ENCODE measurements around the gene CAMK1D.
"Not testable (repeated sequence)": the region's sequence is repeated elsewhere in the genome, so short reads cannot be mapped to it uniquely, and the experiment has no call there.

Gene CAMK1D

GRCh38 chr10:12710594-12711349 lies 361.4 kb downstream of the CAMK1D start:
- peak overlapping the region; percentile 59 for H3K27ac Mint-ChIP-seq
- H3K27me3 Mint-ChIP-seq, result no peaks in the 10 kb centered on the region
- H3K4me1 Mint-ChIP-seq (ENCODE audit: low read depth), result peaks cover 15% of the 10 kb centered on the region
- H3K4me3 Mint-ChIP-seq, result no peak overlapping the region
- no peaks in the 10 kb centered on the region for H3K9me3 Mint-ChIP-seq (ENCODE audit: low read depth)
- H3K36me3 Mint-ChIP-seq, result no peaks in the 10 kb centered on the region

DNA sequence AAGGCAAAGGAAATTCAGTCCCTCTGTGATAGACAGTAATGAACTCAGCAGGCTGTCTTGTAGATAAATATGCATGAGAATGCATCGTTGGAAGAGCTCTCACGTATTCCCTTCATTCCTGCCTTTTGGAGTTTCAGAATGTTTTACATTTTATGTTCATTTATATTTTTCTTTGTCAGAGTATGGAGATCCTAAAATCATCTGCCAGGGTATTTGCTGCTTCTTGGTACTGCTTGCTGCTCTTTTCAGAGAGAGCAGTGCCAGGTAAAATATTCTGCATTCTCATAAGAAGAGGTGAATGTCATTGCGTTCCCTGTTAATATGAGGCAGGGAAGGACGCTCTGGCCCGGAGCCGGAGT lies 362.0 kb downstream of the CAMK1D start:
- H3K4me3 Mint-ChIP-seq, result no peak overlapping the region
- no peaks in the 10 kb centered on the region for H3K27me3 Mint-ChIP-seq
- no peaks in the 10 kb centered on the region for H3K36me3 Mint-ChIP-seq
- no peak overlapping the region for H3K27ac Mint-ChIP-seq
- no peaks in the 10 kb centered on the region for H3K9me3 Mint-ChIP-seq (ENCODE audit: low read depth)
- H3K4me1 Mint-ChIP-seq (ENCODE audit: low read depth), result peaks cover 15% of the 10 kb centered on the region

DNA sequence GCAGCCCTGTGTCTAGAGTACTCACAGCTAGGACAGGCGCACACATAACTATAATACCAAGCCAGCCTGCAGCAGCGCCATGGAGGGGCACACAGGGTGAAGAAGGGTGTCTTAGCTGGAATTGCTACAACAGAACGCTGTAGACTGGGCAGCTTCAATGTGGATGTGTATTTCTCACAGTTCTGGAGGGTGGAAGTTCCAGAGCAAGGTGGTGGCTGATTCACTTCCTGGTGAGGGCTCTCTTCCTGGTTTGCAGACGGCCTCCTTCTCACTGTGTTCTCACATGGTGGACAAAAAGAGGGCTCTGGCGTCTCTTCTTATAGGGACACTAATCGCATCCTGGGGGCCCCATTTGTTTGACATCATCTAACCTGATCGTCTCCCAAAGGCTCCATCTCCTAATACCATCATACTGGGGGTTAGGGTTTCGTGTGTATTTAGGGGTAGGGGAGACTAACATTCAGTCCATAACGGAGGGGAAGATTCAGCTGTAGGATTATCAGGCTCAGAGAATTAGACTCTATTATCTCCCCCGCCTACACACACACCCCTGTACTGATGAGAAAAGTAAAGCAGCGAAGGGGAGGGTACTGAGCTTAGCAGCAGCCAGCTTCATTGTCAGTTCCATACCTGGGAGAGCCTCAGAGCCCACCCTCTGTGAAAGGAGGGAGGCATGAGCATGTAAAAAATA lies 363.1 kb downstream of the CAMK1D start:
- Mint-ChIP-seq H3K27me3 (no peaks in the 10 kb centered on the region), H3K36me3 (no peaks in the 10 kb centered on the region), H3K27ac (no peak overlapping the region), H3K9me3 (ENCODE audit: low read depth) (no peaks in the 10 kb centered on the region), H3K4me1 (ENCODE audit: low read depth) (peaks cover 13% of the 10 kb centered on the region), H3K4me3 (no peak overlapping the region)

DNA sequence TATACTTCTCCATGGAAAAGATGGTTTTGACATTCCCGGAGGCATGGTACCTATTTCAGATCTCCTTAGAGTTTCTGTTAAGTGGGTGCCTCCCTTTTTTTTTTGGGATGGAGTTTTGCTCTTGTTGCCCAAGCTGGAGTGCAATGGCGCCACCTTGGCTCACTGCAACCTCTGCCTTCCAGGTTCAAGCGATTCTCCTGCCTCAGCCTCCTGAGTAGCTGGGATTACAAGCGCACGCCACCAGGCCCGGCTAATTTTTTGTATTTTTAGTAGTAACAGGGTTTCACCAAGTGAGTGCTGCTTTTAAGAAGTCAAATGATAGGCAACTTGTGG lies 363.6 kb downstream of the CAMK1D start:
- not testable (repeated sequence) for H3K27ac Mint-ChIP-seq; H3K36me3 Mint-ChIP-seq; H3K4me3 Mint-ChIP-seq; H3K27me3 Mint-ChIP-seq; H3K9me3 Mint-ChIP-seq (ENCODE audit: low read depth)
- H3K4me1 Mint-ChIP-seq (ENCODE audit: low read depth), result peaks cover 13% of the 10 kb centered on the region

DNA sequence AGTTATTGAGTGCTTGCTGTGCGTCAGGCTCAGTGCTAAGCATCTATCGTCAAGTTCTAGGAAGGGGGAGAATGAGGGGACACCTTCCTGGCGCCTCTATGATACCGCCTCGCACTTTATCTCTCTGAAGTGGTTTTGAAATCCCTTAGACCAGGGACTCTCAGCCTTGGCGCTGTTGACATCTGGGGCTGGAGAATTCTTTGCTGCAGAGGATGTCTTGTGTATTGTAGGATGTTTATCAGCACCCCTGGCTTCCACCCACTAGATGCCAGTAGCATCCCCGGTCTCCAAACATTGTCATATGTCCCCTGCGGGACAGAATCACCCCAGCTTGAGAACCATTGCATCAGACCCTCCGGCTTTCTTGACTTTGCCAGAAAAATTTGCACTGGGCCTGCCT lies 366.7 kb downstream of the CAMK1D start:
- Mint-ChIP-seq H3K9me3 (ENCODE audit: low read depth) (no peaks in the 10 kb centered on the region), H3K27me3 (no peaks in the 10 kb centered on the region), H3K4me1 (ENCODE audit: low read depth) (peaks cover 6% of the 10 kb centered on the region), H3K27ac (no peak overlapping the region), H3K36me3 (peaks cover 8% of the 10 kb centered on the region), H3K4me3 (no peak overlapping the region)

DNA sequence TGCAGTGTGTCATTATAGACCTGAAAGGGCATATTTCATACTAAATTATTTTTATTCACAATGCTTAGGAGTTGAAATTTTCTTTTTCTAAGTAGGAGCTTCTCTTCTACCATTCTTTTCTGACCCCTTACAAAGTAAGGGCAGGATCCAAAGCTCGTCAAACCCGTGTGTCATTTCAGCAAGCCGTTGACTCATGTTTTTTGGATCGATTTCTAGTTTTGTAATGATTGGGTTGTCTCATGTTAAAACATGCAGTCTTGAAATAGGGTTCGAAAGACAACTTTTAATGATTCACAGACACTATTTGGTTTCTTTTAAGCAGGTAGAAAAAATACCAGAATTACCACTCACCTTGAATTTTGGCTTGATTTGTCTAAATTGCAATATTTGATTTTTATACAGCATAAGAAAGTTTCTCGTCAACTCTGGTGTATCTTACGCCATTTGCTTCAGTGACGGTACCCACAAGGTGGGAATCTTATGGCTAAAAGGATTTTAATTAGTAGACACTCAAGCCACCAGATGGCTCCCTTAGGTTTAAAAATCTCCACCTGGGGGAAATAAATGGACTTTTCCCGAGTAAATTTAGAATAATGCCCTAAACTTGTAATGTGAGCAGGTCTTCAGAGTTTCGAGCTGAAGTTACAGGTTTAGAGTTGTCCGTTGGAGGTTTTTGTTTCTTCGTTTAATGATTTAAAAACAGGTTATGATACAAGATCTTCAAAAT lies 368.8 kb downstream of the CAMK1D start:
- H3K36me3 Mint-ChIP-seq, result peaks cover 8% of the 10 kb centered on the region
- no peak overlapping the region for H3K4me3 Mint-ChIP-seq
- H3K27me3 Mint-ChIP-seq, result no peaks in the 10 kb centered on the region
- H3K4me1 Mint-ChIP-seq (ENCODE audit: low read depth), result peaks cover 4% of the 10 kb centered on the region
- H3K9me3 Mint-ChIP-seq (ENCODE audit: low read depth), result no peaks in the 10 kb centered on the region
- no peak overlapping the region for H3K27ac Mint-ChIP-seq

DNA sequence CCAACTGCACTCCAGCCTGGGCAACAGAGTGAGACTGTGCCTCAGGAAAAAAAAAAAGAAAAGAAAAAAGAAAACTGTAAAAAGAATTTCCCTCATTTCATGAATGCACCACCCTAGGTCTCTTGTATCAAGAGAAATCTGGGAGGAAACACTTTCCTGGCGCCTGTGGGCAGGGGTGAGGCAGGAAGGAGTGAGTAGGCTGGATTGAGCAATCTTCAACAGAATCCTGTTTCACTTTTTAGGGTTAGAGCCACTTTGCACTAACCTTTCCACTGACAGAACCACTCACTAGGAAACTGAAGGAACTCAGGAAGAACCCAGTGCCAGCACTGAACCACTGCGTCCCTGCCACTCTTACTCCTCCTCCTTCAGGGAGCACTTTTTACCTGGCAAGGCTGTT lies 370.0 kb downstream of the CAMK1D start:
- Mint-ChIP-seq H3K9me3 (ENCODE audit: low read depth) (no peaks in the 10 kb centered on the region), H3K27me3 (no peaks in the 10 kb centered on the region), H3K36me3 (peaks cover 8% of the 10 kb centered on the region), H3K27ac (no peak overlapping the region), H3K4me1 (ENCODE audit: low read depth) (peaks cover 12% of the 10 kb centered on the region), H3K4me3 (no peak overlapping the region)

- H3K9me3 Mint-ChIP-seq (ENCODE audit: low read depth), result no peaks in the 10 kb centered on the region
- H3K36me3 Mint-ChIP-seq, result peaks cover 10% of the 10 kb centered on the region
- H3K4me3 Mint-ChIP-seq, result no peak overlapping the region
- H3K27me3 Mint-ChIP-seq, result no peaks in the 10 kb centered on the region
- H3K27ac Mint-ChIP-seq, result no peak overlapping the region
- H3K4me1 Mint-ChIP-seq (ENCODE audit: low read depth), result peaks cover 20% of the 10 kb centered on the region
Observed at GRCh38 chr10:12720217-12720981, 371.1 kb downstream of the CAMK1D start.

DNA sequence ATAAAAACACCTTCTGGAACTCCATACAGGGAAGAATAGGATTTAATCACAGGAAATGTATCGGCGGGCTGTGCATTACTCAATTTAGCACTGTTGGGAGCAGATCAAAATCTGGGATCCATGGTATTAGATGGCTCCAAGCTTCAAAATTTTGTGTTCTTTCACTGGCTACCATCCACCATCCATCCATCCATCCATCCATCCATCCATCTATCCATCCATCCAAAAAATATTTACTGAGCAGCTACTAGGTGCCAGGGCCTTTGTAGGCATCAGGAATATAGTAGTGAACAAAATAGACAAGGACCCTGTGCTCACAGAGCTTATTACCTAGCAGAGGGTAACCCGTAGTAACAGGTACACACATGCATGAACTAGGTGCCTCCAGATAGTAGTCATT lies 372.0 kb downstream of the CAMK1D start:
- no peak overlapping the region for H3K27ac Mint-ChIP-seq
- no peaks in the 10 kb centered on the region for H3K27me3 Mint-ChIP-seq
- peaks cover 20% of the 10 kb centered on the region for H3K4me1 Mint-ChIP-seq (ENCODE audit: low read depth)
- peaks cover 11% of the 10 kb centered on the region for H3K36me3 Mint-ChIP-seq
- H3K9me3 Mint-ChIP-seq (ENCODE audit: low read depth), result no peaks in the 10 kb centered on the region
- H3K4me3 Mint-ChIP-seq, result no peak overlapping the region

DNA sequence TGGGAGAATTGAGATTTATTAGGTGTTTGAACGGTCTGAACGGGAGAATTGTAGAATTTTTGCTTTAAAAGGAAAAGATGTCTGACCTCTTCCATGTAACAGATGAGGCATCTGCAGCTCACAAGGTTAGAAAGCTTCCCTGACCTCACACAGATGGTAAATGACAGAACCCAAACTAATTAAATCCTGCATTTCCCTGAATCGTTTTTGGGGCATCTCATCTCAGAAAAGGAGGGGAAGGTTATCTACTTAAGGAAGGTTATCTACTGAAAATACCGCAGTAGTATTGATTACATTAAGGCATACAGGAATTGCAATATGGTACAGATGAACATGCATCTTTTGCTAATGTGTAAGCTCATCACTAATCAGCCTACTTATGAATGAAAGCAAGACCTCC lies 373.9 kb downstream of the CAMK1D start:
- H3K27me3 Mint-ChIP-seq, result no peaks in the 10 kb centered on the region
- H3K4me3 Mint-ChIP-seq, result no peak overlapping the region
- no peak overlapping the region for H3K27ac Mint-ChIP-seq
- H3K36me3 Mint-ChIP-seq, result peaks cover 11% of the 10 kb centered on the region
- no peaks in the 10 kb centered on the region for H3K9me3 Mint-ChIP-seq (ENCODE audit: low read depth)
- peaks cover 22% of the 10 kb centered on the region for H3K4me1 Mint-ChIP-seq (ENCODE audit: low read depth)

- Mint-ChIP-seq H3K27ac (peak overlapping the region; percentile 1), H3K9me3 (ENCODE audit: low read depth) (no peaks in the 10 kb centered on the region), H3K4me1 (ENCODE audit: low read depth) (peaks cover 18% of the 10 kb centered on the region), H3K27me3 (no peaks in the 10 kb centered on the region), H3K4me3 (peak overlapping the region; percentile 0), H3K36me3 (peaks cover 4% of the 10 kb centered on the region)
Observed at GRCh38 chr10:12724807-12725579, 375.6 kb downstream of the CAMK1D start.

DNA sequence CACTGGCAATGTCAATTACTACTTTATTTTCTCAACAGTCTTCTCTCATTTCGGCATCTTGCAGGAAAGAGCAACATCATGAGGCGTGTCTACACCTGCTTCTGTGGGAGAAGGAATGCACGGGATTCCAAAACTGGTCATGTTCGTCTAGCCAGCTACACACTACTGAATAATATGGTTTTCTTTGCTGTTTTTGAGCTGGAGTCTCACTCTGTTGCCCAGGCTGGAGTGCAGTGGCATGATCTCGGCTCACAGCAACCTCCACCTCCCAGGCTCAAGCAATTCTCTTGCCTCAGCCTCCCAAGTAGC lies 376.2 kb downstream of the CAMK1D start:
- H3K4me1 Mint-ChIP-seq (ENCODE audit: low read depth), result peaks cover 18% of the 10 kb centered on the region
- H3K9me3 Mint-ChIP-seq (ENCODE audit: low read depth); H3K36me3 Mint-ChIP-seq; H3K4me3 Mint-ChIP-seq; H3K27ac Mint-ChIP-seq; H3K27me3 Mint-ChIP-seq: not testable (repeated sequence)

- no peaks in the 10 kb centered on the region for H3K27me3 Mint-ChIP-seq
- no peak overlapping the region for H3K27ac Mint-ChIP-seq
- H3K4me3 Mint-ChIP-seq, result no peak overlapping the region
Observed at GRCh38 chr10:12726971-12727831, 377.9 kb downstream of the CAMK1D start.

GRCh38 chr10:12727832-12728215 lies 378.5 kb downstream of the CAMK1D start:
- no peaks in the 10 kb centered on the region for H3K27me3 Mint-ChIP-seq
- peaks cover 18% of the 10 kb centered on the region for H3K4me1 Mint-ChIP-seq (ENCODE audit: low read depth)
- no peak overlapping the region for H3K27ac Mint-ChIP-seq
- no peak overlapping the region for H3K4me3 Mint-ChIP-seq
- peaks cover 4% of the 10 kb centered on the region for H3K36me3 Mint-ChIP-seq
- no peaks in the 10 kb centered on the region for H3K9me3 Mint-ChIP-seq (ENCODE audit: low read depth)

More at GRCh38 chr10:12726971-12727831, 377.9 kb downstream of the CAMK1D start:
- Mint-ChIP-seq H3K36me3 (peaks cover 4% of the 10 kb centered on the region), H3K9me3 (ENCODE audit: low read depth) (no peaks in the 10 kb centered on the region), H3K4me1 (ENCODE audit: low read depth) (peaks cover 18% of the 10 kb centered on the region)

All from activated naive CD8-positive, alpha-beta T cell (primary cell).